Measurements from ENCODE around the gene RETREG2. TPM values are rescaled to one million over a fixed set of nuclear protein-coding genes. Genes with fewer than 3 reads are reported as not detected.

The RETREG2 gene
- polyA plus RNA-seq, 2 donors, result 28.4 to 38.6 TPM

DNA sequence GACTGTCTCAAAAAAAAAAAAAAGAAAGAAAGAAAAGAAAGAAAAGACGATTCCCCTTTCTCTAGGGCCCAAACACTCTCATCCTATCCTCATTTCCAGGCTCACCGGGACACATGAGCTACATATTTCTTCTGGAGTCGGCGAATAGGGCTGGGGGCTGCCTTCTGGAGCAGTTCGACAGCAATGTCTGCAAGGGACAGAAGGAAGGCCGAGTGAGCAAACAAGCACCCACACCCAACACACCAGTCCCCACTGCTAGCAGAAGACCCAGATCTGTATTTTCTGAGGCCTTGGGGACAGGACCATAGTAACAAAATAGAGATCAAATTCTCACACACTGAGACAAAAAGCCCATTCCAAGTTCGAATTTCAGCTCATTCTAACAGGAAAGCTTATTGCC is 2.6 kb upstream of the RETREG2 start:
- Histone ChIP-seq H3K4me3 (ENCODE audit: low read depth in 1 of 2, low read length in 2 of 2) (peak overlapping the region in 1 of 2 donors; percentile 80), H3K36me3 (ENCODE audit: control insufficient read depth in 2 of 2, insufficient read depth in 2 of 2, low read length in 1 of 2) (peaks cover 0 to 24% of the 10 kb centered on the region in 2 donors), H3K27ac (ENCODE audit: low read depth in 2 of 2, low read length in 1 of 2) (peak overlapping the region in 1 of 2 donors; percentile 17), H3K9me3 (ENCODE audit: control insufficient read depth in 2 of 2, insufficient read depth in 1 of 2, low read depth in 1 of 2, low read length in 1 of 2) (no peaks in the 10 kb centered on the region), H3K4me1 (ENCODE audit: control insufficient read depth in 2 of 2, insufficient read depth in 2 of 2, low read length in 1 of 2) (peaks cover 0 to 11% of the 10 kb centered on the region in 2 donors), H3K27me3 (ENCODE audit: control insufficient read depth in 1 of 2, insufficient read depth in 2 of 2, low read length in 2 of 2) (no peaks in the 10 kb centered on the region)
- whole genome bisulfite sequencing, 2 donors, result 81 to 82% methylated on average over 7 of the region's 7 CpGs

DNA sequence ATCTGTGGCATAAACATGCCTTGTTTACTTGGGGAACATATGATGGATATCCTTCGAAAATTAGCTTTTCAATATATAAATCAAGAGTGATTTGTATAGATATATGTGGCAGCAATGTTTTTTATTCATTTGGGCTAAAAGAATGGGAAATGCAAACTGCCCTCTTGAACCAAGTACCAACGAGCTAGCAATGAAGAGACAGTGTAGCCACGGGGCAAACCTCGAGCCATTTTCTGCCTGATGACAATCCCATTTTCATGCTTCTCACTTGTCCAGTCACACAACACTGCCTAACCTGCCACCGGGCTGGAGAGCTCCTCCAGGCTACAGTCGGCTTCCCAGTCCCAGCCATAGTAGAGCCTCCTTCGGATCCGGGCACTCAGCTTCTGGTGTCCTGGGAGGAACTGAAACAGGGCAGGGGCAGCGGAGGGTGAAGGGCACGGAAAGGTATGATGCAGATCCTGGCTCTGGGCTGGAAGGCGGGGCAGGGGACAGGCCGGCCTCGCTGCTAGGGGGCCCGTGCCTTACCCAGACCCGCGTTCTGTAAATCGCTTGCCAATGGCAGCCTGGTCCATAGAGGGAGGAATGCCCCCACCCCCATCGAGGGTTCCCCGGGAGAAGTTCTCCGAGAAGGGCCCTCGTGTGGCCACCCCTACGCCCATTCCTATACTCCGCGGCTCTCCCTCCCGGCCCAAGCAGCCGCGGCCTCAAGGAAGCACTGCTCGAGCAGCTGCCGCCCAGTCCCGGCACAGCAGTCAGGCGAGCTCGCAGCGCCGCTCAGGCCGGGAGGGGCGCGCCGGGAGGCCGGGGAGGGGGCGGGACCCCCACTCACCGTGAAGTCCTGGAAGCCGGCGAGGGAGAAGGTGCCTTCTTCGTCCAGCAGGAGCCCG is 1.9 kb upstream of the RETREG2 start:
- Histone ChIP-seq H3K9me3 (ENCODE audit: control insufficient read depth in 2 of 2, insufficient read depth in 1 of 2, low read depth in 1 of 2, low read length in 1 of 2) (no peaks in the 10 kb centered on the region), H3K27me3 (ENCODE audit: control insufficient read depth in 1 of 2, insufficient read depth in 2 of 2, low read length in 2 of 2) (no peaks in the 10 kb centered on the region), H3K36me3 (ENCODE audit: control insufficient read depth in 2 of 2, insufficient read depth in 2 of 2, low read length in 1 of 2) (peaks cover under 1 to 31% of the 10 kb centered on the region in 2 donors), H3K27ac (ENCODE audit: low read depth in 2 of 2, low read length in 1 of 2) (peak overlapping the region; percentile 99), H3K4me3 (ENCODE audit: low read depth in 1 of 2, low read length in 2 of 2) (peak overlapping the region; percentile 80 to 88), H3K4me1 (ENCODE audit: control insufficient read depth in 2 of 2, insufficient read depth in 2 of 2, low read length in 1 of 2) (peaks cover 0 to 11% of the 10 kb centered on the region in 2 donors)
- WGBS, 2 donors, result 2 to 3% methylated on average over 41 to 45 of the region's 45 CpGs

DNA sequence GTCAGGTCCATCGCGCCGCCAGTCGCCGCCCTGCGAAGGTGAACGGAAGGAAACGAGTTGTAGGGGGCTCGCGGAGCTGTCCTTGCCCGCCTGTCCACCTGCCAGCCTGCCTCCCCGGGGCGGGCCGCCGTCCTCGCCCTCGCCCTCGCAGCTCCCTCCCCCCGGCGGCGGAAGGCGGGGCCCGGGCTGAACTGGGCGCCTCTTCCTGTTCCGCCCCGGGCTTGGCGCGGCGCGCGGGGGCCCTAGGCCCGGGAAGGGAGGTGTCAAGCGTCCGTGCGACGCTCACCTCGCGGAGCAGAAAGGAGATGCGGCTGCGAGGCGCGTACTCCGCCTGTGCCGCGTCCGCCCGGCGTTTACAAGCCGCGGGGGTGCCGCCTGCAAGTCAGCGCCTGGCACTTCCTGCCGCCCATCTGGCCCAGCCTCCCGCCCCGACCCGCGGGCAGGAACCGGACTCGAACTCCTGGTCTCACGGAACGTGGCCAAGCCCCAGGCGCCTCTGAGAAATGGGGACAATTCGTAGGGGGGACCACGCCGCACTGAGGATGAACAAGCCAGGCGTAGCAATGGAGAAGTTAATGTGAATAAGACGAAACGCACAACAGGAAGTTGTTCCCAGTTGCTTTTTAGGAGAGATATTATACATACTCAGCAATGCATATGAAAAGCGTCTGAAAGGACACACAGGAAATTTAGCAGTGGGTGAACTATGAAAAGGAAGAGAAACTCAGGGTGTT is 1.1 kb upstream of the RETREG2 start, which contains the start of gene CNPPD1:
Gene CNPPD1, minus strand, starts transcription at position 108 of the 734 bp plus-strand sequence. Its CDS starts 97 bp downstream, at position 11.
- Histone ChIP-seq H3K36me3 (ENCODE audit: control insufficient read depth in 2 of 2, insufficient read depth in 2 of 2, low read length in 1 of 2) (peaks cover 5 to 37% of the 10 kb centered on the region in 2 donors), H3K4me3 (ENCODE audit: low read depth in 1 of 2, low read length in 2 of 2) (peak within 1 kb of the TSS; percentile 80 to 99), H3K9me3 (ENCODE audit: control insufficient read depth in 2 of 2, insufficient read depth in 1 of 2, low read depth in 1 of 2, low read length in 1 of 2) (no peaks in the 10 kb centered on the region), H3K4me1 (ENCODE audit: control insufficient read depth in 2 of 2, insufficient read depth in 2 of 2, low read length in 1 of 2) (peaks cover 0 to 8% of the 10 kb centered on the region in 2 donors), H3K27me3 (ENCODE audit: control insufficient read depth in 1 of 2, insufficient read depth in 2 of 2, low read length in 2 of 2) (no peaks in the 10 kb centered on the region), H3K27ac (ENCODE audit: low read depth in 2 of 2, low read length in 1 of 2) (peak within 1 kb of the TSS; percentile 99)
- 0% methylated on average over 42 to 69 of the region's 69 CpGs for WGBS, 2 donors

DNA sequence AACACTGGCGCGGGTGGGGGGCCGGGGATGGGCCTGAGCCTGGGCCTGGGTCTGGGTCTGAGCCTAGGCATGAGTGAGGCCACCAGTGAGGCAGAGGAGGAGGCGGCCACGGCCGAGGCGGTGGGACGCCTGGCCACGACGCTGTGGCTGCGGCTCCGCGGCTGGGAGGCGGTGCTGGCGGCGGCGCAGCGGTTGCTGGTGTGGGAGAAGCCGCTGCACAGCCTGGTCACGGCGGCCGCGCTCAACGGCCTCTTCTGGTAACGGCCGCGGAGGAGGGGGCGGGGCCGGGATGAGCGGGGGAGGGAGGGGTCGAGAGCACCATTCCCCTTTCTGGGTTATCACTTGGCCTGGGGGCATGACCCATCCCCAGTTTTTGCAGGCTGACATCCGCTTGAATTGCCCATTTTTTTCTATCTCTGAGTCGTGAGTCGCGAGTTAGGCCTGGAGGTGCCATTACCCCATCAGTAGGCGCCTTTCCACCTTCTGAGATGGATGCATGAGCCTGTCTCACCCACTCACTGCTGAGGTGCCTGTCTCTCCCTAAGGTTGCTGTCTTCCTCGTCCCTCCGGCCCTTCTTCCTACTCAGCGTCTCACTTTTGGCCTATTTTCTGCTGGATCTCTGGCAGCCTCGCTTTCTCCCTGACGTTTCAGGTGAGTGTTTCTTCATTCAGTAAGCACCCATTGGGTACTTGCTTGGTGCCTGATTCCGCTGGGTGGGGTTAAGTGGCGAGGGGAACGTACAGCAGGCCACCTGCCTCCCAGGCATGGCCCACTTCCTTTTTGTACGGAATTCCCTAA is 501 bp downstream of the RETREG2 start:
- Histone ChIP-seq H3K9me3 (ENCODE audit: control insufficient read depth in 2 of 2, insufficient read depth in 1 of 2, low read depth in 1 of 2, low read length in 1 of 2) (no peaks in the 10 kb centered on the region), H3K36me3 (ENCODE audit: control insufficient read depth in 2 of 2, insufficient read depth in 2 of 2, low read length in 1 of 2) (peaks cover 9 to 41% of the 10 kb centered on the region in 2 donors), H3K27me3 (ENCODE audit: control insufficient read depth in 1 of 2, insufficient read depth in 2 of 2, low read length in 2 of 2) (no peaks in the 10 kb centered on the region), H3K4me1 (ENCODE audit: control insufficient read depth in 2 of 2, insufficient read depth in 2 of 2, low read length in 1 of 2) (peaks cover 0 to 8% of the 10 kb centered on the region in 2 donors), H3K27ac (ENCODE audit: low read depth in 2 of 2, low read length in 1 of 2) (peak overlapping the region; percentile 99), H3K4me3 (ENCODE audit: low read depth in 1 of 2, low read length in 2 of 2) (peak overlapping the region; percentile 80 to 99)
- WGBS, 2 donors, result 2% methylated on average over 45 of the region's 45 CpGs

DNA sequence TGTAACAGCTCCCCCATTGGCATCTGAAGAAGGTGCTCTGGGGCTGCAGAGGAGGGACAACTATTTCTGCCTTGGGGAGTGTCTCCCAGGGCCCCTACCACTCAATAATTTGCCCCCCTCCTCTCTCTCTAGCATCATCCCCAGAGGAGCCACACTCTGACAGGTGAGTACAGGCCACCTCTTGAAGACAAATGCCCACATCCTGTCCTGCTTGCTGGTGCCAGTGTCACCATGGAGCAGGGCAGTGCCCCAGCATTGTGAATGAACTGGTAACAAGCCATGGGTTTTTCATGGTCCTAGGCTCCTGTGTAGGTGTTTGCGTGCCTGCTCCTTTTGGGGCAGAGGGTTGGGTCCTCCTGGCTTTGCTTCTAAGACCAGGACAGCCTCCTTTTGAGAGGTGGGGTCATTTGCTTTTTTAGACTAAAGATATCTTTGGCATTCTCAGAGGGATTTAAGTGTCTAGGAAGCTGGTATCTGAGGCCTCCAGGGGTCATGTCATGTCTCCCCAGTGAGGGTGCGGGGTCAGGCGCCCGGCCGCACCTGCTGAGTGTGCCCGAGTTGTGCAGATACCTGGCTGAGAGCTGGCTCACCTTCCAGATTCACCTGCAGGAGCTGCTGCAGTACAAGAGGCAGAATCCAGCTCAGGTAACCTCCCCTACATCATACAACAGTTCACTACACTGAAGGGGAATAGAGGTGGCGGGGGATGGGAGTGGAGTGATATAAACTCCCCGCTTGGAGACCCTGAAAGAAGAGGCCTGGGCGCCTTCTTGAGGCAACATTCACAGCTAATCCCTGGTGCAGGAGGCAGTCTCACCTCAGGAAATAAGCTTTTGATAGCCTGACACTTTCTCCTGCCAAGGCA is 1.8 kb downstream of the RETREG2 start:
- Histone ChIP-seq H3K4me1 (ENCODE audit: control insufficient read depth in 2 of 2, insufficient read depth in 2 of 2, low read length in 1 of 2) (peaks cover 0 to 8% of the 10 kb centered on the region in 2 donors), H3K4me3 (ENCODE audit: low read depth in 1 of 2, low read length in 2 of 2) (no peak overlapping the region), H3K27me3 (ENCODE audit: control insufficient read depth in 1 of 2, insufficient read depth in 2 of 2, low read length in 2 of 2) (no peaks in the 10 kb centered on the region), H3K36me3 (ENCODE audit: control insufficient read depth in 2 of 2, insufficient read depth in 2 of 2, low read length in 1 of 2) (peaks cover 9 to 38% of the 10 kb centered on the region in 2 donors), H3K9me3 (ENCODE audit: control insufficient read depth in 2 of 2, insufficient read depth in 1 of 2, low read depth in 1 of 2, low read length in 1 of 2) (no peaks in the 10 kb centered on the region), H3K27ac (ENCODE audit: low read depth in 2 of 2, low read length in 1 of 2) (peak overlapping the region in 1 of 2 donors; percentile 3)
- 94% methylated on average over 9 of the region's 9 CpGs for WGBS, 2 donors

DNA sequence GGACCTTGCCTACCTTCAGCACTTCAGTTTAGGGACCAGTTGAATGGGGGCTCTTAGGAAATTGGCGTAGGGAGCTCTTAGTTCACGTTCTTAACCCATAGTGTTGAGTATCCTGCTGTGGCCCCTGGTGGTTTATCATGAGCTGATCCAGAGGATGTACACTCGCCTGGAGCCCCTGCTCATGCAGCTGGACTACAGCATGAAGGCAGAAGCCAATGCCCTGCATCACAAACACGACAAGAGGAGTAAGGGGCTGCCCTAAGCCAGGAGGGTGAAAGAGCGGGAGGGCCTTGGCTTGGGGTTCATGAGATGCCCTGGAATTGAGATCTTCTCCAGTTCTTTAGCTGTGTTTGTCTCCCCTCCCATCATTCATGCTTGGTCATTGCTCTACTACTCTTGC is 2.9 kb downstream of the RETREG2 start:
- no peak overlapping the region for H3K4me3 ChIP-seq (ENCODE audit: low read depth in 1 of 2, low read length in 2 of 2)
- H3K27ac ChIP-seq (ENCODE audit: low read depth in 2 of 2, low read length in 1 of 2), result no peak overlapping the region
- H3K9me3 ChIP-seq (ENCODE audit: control insufficient read depth in 2 of 2, insufficient read depth in 1 of 2, low read depth in 1 of 2, low read length in 1 of 2), result no peaks in the 10 kb centered on the region
- H3K4me1 ChIP-seq (ENCODE audit: control insufficient read depth in 2 of 2, insufficient read depth in 2 of 2, low read length in 1 of 2), result peaks cover 0 to 5% of the 10 kb centered on the region in 2 donors
- 87 to 91% methylated on average over 5 of the region's 5 CpGs for WGBS, 2 donors
- H3K27me3 ChIP-seq (ENCODE audit: control insufficient read depth in 1 of 2, insufficient read depth in 2 of 2, low read length in 2 of 2), result no peaks in the 10 kb centered on the region
- peaks cover 9 to 34% of the 10 kb centered on the region in 2 donors for H3K36me3 ChIP-seq (ENCODE audit: control insufficient read depth in 2 of 2, insufficient read depth in 2 of 2, low read length in 1 of 2)

DNA sequence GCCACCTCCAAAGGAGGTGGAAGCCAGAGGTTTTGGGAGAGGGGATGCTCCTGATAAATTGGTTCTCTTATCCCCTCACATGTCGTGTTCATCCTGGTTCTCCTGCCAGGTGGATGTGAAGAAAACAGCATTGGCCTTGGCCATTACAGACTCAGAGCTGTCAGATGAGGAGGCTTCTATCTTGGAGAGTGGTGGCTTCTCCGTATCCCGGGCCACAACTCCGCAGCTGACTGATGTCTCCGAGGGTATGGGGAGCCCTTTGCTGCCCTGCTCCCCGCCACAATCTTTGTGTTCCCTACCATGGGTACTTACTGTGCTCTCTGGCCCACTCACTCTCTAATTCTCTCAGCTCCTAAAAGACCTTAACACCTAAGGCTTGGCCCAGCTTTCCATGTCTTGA is 3.5 kb downstream of the RETREG2 start:
- Histone ChIP-seq H3K9me3 (ENCODE audit: control insufficient read depth in 2 of 2, insufficient read depth in 1 of 2, low read depth in 1 of 2, low read length in 1 of 2) (no peaks in the 10 kb centered on the region), H3K4me1 (ENCODE audit: control insufficient read depth in 2 of 2, insufficient read depth in 2 of 2, low read length in 1 of 2) (peaks cover 0 to 5% of the 10 kb centered on the region in 2 donors), H3K27me3 (ENCODE audit: control insufficient read depth in 1 of 2, insufficient read depth in 2 of 2, low read length in 2 of 2) (no peaks in the 10 kb centered on the region), H3K27ac (ENCODE audit: low read depth in 2 of 2, low read length in 1 of 2) (no peak overlapping the region), H3K36me3 (ENCODE audit: control insufficient read depth in 2 of 2, insufficient read depth in 2 of 2, low read length in 1 of 2) (peaks cover 9 to 34% of the 10 kb centered on the region in 2 donors), H3K4me3 (ENCODE audit: low read depth in 1 of 2, low read length in 2 of 2) (no peak overlapping the region)
- 93% methylated on average over 6 of the region's 6 CpGs for WGBS, 2 donors

DNA sequence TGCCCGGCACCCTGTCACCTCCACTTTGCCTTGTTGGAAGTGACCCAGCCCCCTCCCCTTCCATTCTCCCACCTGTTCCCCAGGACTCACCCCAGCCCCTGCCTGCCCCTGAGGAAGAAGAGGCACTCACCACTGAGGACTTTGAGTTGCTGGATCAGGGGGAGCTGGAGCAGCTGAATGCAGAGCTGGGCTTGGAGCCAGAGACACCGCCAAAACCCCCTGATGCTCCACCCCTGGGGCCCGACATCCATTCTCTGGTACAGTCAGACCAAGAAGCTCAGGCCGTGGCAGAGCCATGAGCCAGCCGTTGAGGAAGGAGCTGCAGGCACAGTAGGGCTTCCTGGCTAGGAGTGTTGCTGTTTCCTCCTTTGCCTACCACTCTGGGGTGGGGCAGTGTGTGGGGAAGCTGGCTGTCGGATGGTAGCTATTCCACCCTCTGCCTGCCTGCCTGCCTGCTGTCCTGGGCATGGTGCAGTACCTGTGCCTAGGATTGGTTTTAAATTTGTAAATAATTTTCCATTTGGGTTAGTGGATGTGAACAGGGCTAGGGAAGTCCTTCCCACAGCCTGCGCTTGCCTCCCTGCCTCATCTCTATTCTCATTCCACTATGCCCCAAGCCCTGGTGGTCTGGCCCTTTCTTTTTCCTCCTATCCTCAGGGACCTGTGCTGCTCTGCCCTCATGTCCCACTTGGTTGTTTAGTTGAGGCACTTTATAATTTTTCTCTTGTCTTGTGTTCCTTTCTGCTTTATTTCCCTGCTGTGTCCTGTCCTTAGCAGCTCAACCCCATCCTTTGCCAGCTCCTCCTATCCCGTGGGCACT is 4.5 kb downstream of the RETREG2 start:
- H3K4me3 ChIP-seq (ENCODE audit: low read depth in 1 of 2, low read length in 2 of 2), result no peak overlapping the region
- no peaks in the 10 kb centered on the region for H3K27me3 ChIP-seq (ENCODE audit: control insufficient read depth in 1 of 2, insufficient read depth in 2 of 2, low read length in 2 of 2)
- H3K4me1 ChIP-seq (ENCODE audit: control insufficient read depth in 2 of 2, insufficient read depth in 2 of 2, low read length in 1 of 2), result peaks cover 0 to 5% of the 10 kb centered on the region in 2 donors
- no peak overlapping the region for H3K27ac ChIP-seq (ENCODE audit: low read depth in 2 of 2, low read length in 1 of 2)
- H3K9me3 ChIP-seq (ENCODE audit: control insufficient read depth in 2 of 2, insufficient read depth in 1 of 2, low read depth in 1 of 2, low read length in 1 of 2), result no peaks in the 10 kb centered on the region
- WGBS, 2 donors, result 64 to 79% methylated on average over 8 of the region's 8 CpGs
- H3K36me3 ChIP-seq (ENCODE audit: control insufficient read depth in 2 of 2, insufficient read depth in 2 of 2, low read length in 1 of 2), result peaks cover 9 to 34% of the 10 kb centered on the region in 2 donors
